Measurements from ENCODE around the gene IFITM10. TPM values are rescaled to one million over a fixed set of nuclear protein-coding genes. Genes with fewer than 3 reads are reported as not detected.
A peak's percentile ranks its signal among the peaks of the same experiment; 100 is the strongest.

The IFITM10 gene
- total and polyA plus RNA-seq, 9 of the 15 experiments (the other 6 are each of a cell fraction or from before 2014, with no cell fraction given): 0.08 to 0.13 (median 0.09) TPM; not detected in 6

DNA sequence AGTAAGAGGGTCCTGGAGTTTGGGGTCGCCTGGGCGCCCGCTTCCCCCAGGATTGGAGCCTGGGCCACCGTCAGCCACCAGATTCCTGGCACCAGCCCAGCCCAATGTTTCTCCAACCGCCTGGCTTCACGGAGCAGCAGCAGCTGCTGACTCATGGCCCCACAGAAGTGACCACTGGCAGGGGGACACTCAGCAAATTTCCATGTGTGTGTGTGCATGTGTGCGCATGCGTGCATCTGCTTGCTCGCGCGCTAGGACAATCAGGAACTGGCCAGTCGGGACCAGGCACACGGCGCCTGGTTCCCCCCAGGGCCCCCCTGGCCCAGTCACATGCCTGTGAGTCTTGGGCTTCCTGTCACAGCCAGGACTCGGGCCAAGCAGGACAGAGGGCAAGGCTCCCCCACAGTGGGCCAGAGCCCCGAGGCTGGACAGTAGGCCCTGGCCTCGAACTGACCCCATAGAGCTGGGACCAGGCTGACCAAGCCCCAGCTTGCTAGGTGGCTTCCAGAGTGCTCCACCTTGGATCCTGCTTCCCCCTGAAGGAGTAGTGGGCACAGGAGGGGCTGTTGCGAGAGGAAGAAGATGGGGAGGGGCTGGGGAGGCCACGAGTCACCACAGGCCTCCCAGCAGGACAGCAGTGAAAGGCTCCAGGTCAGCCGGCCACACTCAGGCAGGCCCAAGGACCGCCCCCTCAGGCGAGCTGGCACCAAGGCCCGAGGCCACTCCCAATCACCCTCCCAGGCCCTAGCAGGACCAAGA, 10.1 kb upstream of the IFITM10 start (continued):
- TF ChIP-seq FOXP4 (CRISPR knock-in tag; IDR thresholded peaks at IDR 0.05; ENCODE audit: borderline replicate concordance) (no peak), HNRNPL (IDR thresholded peaks at IDR 0.05; ENCODE audit: low read depth, low read length) (no peak), NFIC (IDR thresholded peaks at IDR 0.05) (peak; percentile 76), ZNF511 (CRISPR knock-in tag; IDR thresholded peaks at IDR 0.05) (no peak), CHD4 (IDR thresholded peaks at IDR 0.05; ENCODE audit: insufficient read depth, insufficient replicate concordance, low read depth, low read length, poor library complexity, severe bottlenecking) (no peak), EP400 (IDR thresholded peaks at IDR 0.05) (no peak), KAT8 (IDR thresholded peaks at IDR 0.05; ENCODE audit: low read depth) (no peak), SAFB (IDR thresholded peaks at IDR 0.05; ENCODE audit: borderline replicate concordance, low read depth, low read length) (no peak), ZKSCAN8 (CRISPR knock-in tag; IDR thresholded peaks at IDR 0.05) (no peak), GABPB2 (CRISPR knock-in tag; conservative IDR thresholded peaks at IDR 0.05) (no peak), ZC3H8 (IDR thresholded peaks at IDR 0.05) (no peak), NR2F6 (CRISPR knock-in tag; IDR thresholded peaks at IDR 0.05) (no peak)
- TF ChIP-seq, protein P1, sequence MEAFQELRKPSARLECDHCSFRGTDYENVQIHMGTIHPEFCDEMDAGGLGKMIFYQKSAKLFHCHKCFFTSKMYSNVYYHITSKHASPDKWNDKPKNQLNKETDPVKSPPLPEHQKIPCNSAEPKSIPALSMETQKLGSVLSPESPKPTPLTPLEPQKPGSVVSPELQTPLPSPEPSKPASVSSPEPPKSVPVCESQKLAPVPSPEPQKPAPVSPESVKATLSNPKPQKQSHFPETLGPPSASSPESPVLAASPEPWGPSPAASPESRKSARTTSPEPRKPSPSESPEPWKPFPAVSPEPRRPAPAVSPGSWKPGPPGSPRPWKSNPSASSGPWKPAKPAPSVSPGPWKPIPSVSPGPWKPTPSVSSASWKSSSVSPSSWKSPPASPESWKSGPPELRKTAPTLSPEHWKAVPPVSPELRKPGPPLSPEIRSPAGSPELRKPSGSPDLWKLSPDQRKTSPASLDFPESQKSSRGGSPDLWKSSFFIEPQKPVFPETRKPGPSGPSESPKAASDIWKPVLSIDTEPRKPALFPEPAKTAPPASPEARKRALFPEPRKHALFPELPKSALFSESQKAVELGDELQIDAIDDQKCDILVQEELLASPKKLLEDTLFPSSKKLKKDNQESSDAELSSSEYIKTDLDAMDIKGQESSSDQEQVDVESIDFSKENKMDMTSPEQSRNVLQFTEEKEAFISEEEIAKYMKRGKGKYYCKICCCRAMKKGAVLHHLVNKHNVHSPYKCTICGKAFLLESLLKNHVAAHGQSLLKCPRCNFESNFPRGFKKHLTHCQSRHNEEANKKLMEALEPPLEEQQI (IDR thresholded peaks at IDR 0.05): no peak
- TF ChIP-seq, protein P2, sequence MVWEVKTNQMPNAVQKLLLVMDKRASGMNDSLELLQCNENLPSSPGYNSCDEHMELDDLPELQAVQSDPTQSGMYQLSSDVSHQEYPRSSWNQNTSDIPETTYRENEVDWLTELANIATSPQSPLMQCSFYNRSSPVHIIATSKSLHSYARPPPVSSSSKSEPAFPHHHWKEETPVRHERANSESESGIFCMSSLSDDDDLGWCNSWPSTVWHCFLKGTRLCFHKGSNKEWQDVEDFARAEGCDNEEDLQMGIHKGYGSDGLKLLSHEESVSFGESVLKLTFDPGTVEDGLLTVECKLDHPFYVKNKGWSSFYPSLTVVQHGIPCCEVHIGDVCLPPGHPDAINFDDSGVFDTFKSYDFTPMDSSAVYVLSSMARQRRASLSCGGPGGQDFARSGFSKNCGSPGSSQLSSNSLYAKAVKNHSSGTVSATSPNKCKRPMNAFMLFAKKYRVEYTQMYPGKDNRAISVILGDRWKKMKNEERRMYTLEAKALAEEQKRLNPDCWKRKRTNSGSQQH (CRISPR knock-in tag; IDR thresholded peaks at IDR 0.05): no peak

Data from K562 (cell line).